HL-60 (cell line): Measurements from ENCODE around the gene COPS4.
"Not testable (repeated sequence)": the region's sequence is repeated elsewhere in the genome, so short reads cannot be mapped to it uniquely, and the experiment has no call there.

ENCODE experiments used
- DNase-seq, 2 experiments: peaks; one replicate each; pipeline ENCODE4 v3.0.0-alpha.2; 2010 to 2020; ENCODE audit warnings: low read depth in 1 of 2, low spot score in 1 of 2
- H3K27ac ChIP-seq: fragments of 250-450 bp; sonication (Bioruptor Pico); replicated peaks from 2 replicates; pipeline ENCODE4 v1.5.1; 2020; ENCODE audit warnings: mild to moderate bottlenecking, moderate library complexity
- H3K27me3 ChIP-seq: fragments of 250-450 bp; sonication (Bioruptor Pico); 2 replicates; pipeline ENCODE4 v1.5.1; 2021; ENCODE audit warnings: mild to moderate bottlenecking, moderate library complexity; ENCODE audit not compliant: insufficient read depth, poor library complexity, severe bottlenecking
- H3K4me3 ChIP-seq: replicated peaks from 2 replicates; pipeline ENCODE4 v1.5.1; 2011; ENCODE audit warnings: mild to moderate bottlenecking, control low read depth, low read length; ENCODE audit not compliant: insufficient read depth
- GABPA ChIP-seq: IDR thresholded peaks from 2 replicates; pipeline ENCODE4 v1.6.1; 2012; ENCODE audit warnings: low read depth
- POLR2AphosphoS5 ChIP-seq: IDR thresholded peaks from 2 replicates; pipeline ENCODE4 v1.6.1; 2012; ENCODE audit warnings: low read depth
- SPI1 ChIP-seq: IDR thresholded peaks from 2 replicates; pipeline ENCODE4 v1.6.1; 2012; ENCODE audit warnings: low read depth, mild to moderate bottlenecking, borderline replicate concordance
- TF ChIP-seq, protein P1 (sequence below): IDR thresholded peaks from one replicate; pipeline ENCODE4 v1.5.1; 2011; ENCODE audit warnings: low read length, control low read depth, inconsistent platforms; ENCODE audit not compliant: insufficient read depth
- TF ChIP-seq, protein P2 (sequence below): IDR thresholded peaks from 2 replicates; pipeline ENCODE4 v1.6.1; 2012; ENCODE audit warnings: low read depth; ENCODE audit not compliant: insufficient replicate concordance

Gene COPS4

DNA sequence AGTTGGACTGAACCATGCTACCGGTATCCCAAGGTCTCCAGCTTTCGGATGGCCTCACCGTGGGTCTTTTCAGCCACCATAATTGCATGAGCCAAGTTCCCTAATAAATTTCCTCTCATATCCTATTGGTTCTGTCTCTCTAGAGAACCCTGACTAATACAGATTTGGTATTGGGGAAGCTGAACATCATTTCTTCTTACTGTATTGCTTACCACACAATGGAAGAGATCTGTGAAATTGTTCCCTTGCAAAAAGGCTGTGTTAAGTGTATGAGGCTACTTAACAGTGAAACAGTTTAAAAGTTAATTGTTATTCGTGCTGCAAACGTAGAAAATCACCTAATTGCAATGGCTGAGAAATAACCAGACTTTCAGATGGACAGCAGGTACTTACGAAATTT lies 45.6 kb downstream of the COPS4 start:
- Histone ChIP-seq H3K27ac (no peak overlapping the region), H3K27me3 (no peaks in the 10 kb centered on the region), H3K4me3 (no peak overlapping the region)
- no peak for DNase-seq
- TF ChIP-seq GABPA, result no peak
- TF ChIP-seq POLR2AphosphoS5, result no peak
- TF ChIP-seq, protein P1, sequence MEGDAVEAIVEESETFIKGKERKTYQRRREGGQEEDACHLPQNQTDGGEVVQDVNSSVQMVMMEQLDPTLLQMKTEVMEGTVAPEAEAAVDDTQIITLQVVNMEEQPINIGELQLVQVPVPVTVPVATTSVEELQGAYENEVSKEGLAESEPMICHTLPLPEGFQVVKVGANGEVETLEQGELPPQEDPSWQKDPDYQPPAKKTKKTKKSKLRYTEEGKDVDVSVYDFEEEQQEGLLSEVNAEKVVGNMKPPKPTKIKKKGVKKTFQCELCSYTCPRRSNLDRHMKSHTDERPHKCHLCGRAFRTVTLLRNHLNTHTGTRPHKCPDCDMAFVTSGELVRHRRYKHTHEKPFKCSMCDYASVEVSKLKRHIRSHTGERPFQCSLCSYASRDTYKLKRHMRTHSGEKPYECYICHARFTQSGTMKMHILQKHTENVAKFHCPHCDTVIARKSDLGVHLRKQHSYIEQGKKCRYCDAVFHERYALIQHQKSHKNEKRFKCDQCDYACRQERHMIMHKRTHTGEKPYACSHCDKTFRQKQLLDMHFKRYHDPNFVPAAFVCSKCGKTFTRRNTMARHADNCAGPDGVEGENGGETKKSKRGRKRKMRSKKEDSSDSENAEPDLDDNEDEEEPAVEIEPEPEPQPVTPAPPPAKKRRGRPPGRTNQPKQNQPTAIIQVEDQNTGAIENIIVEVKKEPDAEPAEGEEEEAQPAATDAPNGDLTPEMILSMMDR, result no peak
- TF ChIP-seq, protein P2, sequence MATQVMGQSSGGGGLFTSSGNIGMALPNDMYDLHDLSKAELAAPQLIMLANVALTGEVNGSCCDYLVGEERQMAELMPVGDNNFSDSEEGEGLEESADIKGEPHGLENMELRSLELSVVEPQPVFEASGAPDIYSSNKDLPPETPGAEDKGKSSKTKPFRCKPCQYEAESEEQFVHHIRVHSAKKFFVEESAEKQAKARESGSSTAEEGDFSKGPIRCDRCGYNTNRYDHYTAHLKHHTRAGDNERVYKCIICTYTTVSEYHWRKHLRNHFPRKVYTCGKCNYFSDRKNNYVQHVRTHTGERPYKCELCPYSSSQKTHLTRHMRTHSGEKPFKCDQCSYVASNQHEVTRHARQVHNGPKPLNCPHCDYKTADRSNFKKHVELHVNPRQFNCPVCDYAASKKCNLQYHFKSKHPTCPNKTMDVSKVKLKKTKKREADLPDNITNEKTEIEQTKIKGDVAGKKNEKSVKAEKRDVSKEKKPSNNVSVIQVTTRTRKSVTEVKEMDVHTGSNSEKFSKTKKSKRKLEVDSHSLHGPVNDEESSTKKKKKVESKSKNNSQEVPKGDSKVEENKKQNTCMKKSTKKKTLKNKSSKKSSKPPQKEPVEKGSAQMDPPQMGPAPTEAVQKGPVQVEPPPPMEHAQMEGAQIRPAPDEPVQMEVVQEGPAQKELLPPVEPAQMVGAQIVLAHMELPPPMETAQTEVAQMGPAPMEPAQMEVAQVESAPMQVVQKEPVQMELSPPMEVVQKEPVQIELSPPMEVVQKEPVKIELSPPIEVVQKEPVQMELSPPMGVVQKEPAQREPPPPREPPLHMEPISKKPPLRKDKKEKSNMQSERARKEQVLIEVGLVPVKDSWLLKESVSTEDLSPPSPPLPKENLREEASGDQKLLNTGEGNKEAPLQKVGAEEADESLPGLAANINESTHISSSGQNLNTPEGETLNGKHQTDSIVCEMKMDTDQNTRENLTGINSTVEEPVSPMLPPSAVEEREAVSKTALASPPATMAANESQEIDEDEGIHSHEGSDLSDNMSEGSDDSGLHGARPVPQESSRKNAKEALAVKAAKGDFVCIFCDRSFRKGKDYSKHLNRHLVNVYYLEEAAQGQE, result no peak
- no peak for TF ChIP-seq SPI1

DNA sequence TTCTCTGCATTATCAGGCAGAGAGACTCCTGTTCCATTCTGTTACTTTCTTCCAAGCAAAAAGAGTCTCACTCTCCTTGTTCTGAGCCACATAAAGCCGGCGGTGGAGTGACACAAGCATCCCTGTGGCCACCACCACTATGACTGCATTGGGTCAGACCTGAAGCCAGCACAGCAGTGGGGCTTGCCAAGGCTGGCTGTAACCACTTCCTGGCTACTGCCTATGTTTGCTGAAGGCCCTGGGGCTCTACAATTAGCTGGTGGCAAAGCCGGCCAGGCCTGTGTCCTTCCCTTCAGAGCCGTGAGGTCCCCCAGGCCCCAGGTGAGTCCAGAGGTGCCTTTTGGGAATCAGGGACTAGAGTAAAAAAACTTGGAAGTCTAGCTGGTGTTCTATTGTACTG lies 47.8 kb downstream of the COPS4 start:
- peak in 1 of 2 experiments; percentile 47 for DNase-seq
- no peak overlapping the region; the same call in 1 of the 2 replicates for H3K27ac ChIP-seq
- no peak overlapping the region for H3K4me3 ChIP-seq
- TF ChIP-seq, protein P1, result no peak
- TF ChIP-seq SPI1 (no peak), GABPA (no peak), POLR2AphosphoS5 (no peak)
- TF ChIP-seq, protein P2, result no peak
- H3K27me3 ChIP-seq, result no peaks in the 10 kb centered on the region

- Histone ChIP-seq H3K27me3 (no peaks in the 10 kb centered on the region), H3K27ac (no peak overlapping the region; the same call in 1 of the 2 replicates), H3K4me3 (no peak overlapping the region)
- peak in 1 of 2 experiments; percentile 36 for DNase-seq
- TF ChIP-seq SPI1 (no peak), POLR2AphosphoS5 (peak; percentile 64; the same call in 1 of the 2 replicates)
Measured at GRCh38 chr4:83083925-83084475, 49.0 kb downstream of the COPS4 start.

DNA sequence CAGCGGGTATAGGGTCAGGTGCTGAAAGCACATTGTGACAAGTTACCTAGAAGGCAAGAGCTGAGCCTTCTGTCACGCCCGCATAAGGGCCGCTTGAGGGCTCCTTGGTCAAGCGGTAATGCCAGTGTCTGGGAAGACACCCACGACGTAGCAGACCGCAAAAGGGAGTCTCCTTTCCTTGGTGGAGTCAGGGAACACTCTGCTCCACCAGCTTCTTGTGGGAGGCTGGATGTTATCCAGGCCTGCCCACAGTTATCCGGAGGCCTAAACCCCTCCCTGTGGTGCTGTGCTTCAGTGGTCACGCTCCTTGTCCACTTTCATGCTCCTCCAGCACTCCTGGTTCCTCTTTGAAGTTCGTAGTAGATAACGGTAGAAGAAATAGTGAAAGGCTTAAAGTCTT lies 50.0 kb downstream of the COPS4 start:
- not testable (repeated sequence) for DNase-seq, H3K27me3 ChIP-seq, H3K4me3 ChIP-seq, H3K27ac ChIP-seq
